Measurements from ENCODE around the gene EPHA1.

EPHA1 gene

DNA sequence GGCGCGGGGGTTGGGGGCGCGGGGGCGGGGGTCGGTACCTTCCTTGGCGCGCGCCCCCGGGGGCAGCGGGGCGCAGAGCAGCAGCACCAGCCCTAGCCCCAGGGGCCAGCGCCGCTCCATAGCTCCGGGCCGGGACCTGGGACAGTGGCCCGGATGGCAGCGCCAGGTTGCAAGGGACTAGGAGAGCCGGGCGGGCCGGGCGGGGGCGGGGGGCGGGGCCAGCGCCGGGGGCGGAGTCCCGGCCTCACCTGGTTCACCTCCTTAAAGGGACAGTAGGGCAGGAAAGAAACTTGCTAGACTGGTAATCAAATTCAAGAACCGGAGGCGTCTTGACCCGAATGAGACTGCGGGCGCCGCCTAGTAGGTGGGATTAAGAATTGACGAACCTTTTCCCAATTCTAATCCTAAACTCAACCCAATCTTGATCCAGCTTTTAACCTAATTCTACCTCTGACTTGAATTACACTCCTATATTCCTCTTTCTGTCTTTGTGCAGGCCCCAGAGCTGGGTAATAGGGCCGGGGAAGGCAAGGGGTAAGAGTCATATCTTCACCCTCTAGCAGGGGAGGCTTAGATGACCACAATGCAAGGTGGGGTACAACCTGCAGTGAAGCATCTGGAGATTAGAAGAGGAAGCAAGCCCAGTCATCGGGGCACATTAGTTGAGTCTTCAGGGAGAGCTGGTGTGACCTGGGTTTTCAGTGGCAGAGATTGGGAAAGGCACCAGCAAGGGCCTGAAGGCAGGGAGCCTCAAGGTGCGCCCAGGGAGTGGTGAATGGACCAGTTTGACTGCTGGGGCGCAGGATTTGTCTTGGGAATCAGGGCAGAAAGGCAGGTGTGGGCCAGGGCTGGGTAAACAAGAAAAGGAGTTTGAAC lies at the start of gene EPHA1:
Gene EPHA1, minus strand, starts transcription at position 171 of the 876 bp plus-strand sequence. Its CDS starts 51 bp downstream, at position 120.
- no peak for TF ChIP-seq POLR2A (IDR thresholded peaks at IDR 0.05; ENCODE audit: low read depth, low read length)
- FAIRE-seq, result no peak
- no peak for DNase-seq (ENCODE audit: insufficient read length, low spot score)

DNA sequence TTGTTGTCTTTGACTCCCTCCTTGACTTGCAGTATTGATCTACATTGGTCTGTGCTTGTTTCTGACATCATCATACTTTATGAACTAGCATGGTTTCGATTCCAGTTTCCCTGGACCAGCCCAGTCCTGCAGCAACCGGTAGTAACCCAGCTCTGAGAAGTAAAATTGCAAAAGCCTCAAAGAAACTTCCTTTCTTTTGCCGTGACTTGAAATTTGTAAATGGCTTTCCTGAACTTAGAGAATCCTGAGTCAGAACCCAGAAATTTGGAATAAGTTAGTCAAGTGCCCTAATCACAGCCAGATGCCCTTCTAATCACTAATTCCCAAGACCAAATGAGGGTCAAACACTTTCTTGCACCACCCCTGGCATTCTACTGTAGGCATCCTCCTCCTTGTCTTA lies 49.6 kb upstream of the EPHA1 start:
- FAIRE-seq (no peak), DNase-seq (ENCODE audit: insufficient read length, low spot score) (no peak)
- TF ChIP-seq POLR2A (IDR thresholded peaks at IDR 0.05; ENCODE audit: low read depth, low read length), result no peak

DNA sequence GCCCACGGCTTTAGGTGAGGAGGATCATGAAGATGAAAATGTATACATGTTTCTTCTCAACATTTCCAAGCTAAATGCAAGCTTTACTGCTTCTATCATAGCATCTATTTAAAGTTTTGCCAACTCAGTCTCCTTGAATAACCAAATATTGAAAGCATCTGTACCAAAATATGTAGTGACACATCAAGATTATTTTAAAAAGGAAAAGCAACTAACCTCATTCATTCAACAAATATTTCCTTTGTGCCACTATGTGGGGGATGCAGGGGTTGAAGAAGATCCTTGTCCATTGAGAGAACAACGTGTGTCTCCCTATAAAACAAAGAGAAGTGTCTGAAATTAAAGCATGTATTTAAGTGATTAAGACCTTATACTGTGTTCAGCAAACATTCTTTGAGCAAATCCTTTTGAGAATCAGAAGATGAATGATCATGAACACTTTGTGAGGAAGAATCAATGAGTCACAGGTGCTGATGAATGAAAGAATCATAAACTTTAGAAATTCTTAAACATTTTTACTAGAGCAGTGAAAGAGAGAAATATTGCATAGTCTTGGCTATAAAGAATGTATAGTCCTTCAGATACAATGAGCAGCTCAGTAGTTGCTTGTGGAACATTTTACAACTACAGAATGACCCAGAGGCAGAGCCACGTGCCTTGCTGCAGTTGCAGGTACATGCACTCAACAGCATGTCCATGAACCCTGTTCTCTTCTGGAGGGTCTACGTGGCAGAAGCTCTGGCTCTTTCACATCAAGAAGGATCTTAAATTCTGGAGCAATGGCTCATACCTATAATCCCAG lies 48.5 kb upstream of the EPHA1 start:
- FAIRE-seq, result no peak
- no peak for TF ChIP-seq POLR2A (IDR thresholded peaks at IDR 0.05; ENCODE audit: low read depth, low read length)

GRCh38 chr7:143455942-143456341 lies 47.3 kb upstream of the EPHA1 start:
- DNase-seq (ENCODE audit: insufficient read length, low spot score) (no peak), FAIRE-seq (no peak)
- TF ChIP-seq POLR2A (IDR thresholded peaks at IDR 0.05; ENCODE audit: low read depth, low read length), result no peak

More for the DNA sequence above, 48.5 kb upstream of the EPHA1 start:
- no peak for DNase-seq (ENCODE audit: insufficient read length, low spot score)

GRCh38 chr7:143455491-143455890 lies 46.8 kb upstream of the EPHA1 start:
- DNase-seq (ENCODE audit: insufficient read length, low spot score) (no peak), FAIRE-seq (no peak)
- TF ChIP-seq POLR2A (IDR thresholded peaks at IDR 0.05; ENCODE audit: low read depth, low read length), result no peak

DNA sequence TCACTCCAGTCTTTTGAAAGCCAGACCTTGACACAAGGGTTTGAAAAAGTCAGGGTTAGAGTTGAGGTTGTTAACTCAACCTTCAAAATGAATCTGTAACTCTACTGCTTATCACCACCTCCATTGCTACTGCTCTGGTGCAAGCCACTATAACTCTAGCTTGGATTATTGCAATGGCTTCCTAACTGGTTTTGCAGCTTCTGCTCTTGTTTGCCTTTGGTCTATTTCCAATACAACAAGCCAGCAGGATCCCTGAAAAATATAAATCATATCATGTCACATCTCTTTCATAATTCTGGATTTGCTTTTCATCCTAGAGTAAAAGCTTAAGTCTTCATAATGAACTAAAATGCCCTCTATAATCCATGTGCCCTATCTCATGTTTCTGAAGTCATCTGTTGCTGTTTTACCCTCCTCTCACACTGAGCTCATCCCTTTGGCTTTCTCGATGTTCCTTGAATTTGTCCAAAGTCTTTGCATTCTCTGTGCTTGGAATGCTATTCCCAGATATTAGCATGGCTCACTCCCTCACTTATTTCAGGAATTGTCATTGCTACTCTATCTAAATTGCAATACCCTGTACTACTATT lies 45.5 kb upstream of the EPHA1 start:
- no peak for FAIRE-seq
- no peak for TF ChIP-seq POLR2A (IDR thresholded peaks at IDR 0.05; ENCODE audit: low read depth, low read length)
- DNase-seq (ENCODE audit: insufficient read length, low spot score), result no peak

- DNase-seq (ENCODE audit: insufficient read length, low spot score) (no peak), FAIRE-seq (no peak)
- no peak for TF ChIP-seq POLR2A (IDR thresholded peaks at IDR 0.05; ENCODE audit: low read depth, low read length)
These were observed 43.8 kb upstream of the EPHA1 start for GRCh38 chr7:143452495-143452894.

DNA sequence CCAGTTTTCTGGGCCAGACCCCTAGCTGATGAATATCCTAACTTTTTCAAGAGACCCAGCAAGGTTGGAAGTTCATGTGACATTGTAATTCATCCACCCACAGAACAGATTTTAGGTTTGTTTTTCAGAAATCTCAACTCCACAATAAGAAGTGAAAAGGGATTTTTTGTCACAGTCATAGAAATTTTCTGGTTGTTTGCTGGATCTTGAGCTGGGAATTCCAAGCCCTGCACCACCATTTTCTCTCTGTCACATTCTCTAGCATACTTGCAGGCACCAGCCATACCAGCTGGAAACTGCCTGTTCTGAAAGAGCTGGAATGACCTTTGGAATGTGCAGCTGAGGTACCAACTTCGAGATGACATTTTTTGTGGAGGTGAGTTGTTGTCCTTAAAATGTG lies 43.1 kb upstream of the EPHA1 start:
- FAIRE-seq (no peak), DNase-seq (ENCODE audit: insufficient read length, low spot score) (no peak)
- TF ChIP-seq POLR2A (IDR thresholded peaks at IDR 0.05; ENCODE audit: low read depth, low read length), result no peak

DNA sequence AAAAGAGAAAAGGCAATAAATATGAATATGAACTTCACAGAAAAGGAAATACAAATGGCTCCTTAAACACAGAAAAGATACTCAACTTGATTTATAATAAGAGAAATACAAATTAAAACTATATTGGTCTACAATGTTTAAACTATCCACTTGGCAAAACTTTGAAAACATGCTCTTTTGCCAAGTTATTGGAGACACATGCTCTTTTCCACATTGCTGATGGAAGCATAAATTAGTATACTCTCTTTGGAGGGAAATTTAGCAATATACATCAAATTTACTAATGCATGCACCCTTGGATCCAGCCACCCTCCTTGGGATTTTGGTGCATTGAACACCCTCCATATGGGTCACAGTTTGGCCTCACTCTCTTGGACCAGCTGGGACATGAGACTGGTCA lies 42.5 kb upstream of the EPHA1 start:
- FAIRE-seq, result no peak
- no peak for TF ChIP-seq POLR2A (IDR thresholded peaks at IDR 0.05; ENCODE audit: low read depth, low read length)
- no peak for DNase-seq (ENCODE audit: insufficient read length, low spot score)

DNA sequence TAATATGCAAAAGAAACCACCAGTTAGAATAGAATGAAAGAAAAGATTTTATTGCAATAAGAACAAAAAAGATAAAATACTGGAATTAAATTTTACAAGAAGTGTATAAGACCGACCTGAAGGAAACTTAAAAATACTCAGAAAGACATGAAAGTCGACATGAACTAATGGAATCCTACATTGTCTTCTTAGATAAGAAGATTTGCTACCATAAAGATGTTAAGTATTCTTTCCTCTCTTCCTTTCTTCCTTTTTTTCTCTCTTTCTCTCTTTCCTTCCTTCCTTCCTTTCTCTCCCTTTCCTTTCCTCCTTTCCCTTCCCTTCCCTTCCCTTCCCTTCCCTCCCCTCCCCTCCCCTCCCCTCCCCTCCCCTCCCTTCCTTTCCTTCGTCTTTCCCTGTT lies 41.1 kb upstream of the EPHA1 start:
- TF ChIP-seq POLR2A (IDR thresholded peaks at IDR 0.05; ENCODE audit: low read depth, low read length), result no peak
- FAIRE-seq (no peak), DNase-seq (ENCODE audit: insufficient read length, low spot score) (no peak)

GRCh38 chr7:143448429-143448828 lies 39.8 kb upstream of the EPHA1 start:
- TF ChIP-seq POLR2A (IDR thresholded peaks at IDR 0.05; ENCODE audit: low read depth, low read length), result no peak
- DNase-seq (ENCODE audit: insufficient read length, low spot score) (no peak), FAIRE-seq (no peak)

DNA sequence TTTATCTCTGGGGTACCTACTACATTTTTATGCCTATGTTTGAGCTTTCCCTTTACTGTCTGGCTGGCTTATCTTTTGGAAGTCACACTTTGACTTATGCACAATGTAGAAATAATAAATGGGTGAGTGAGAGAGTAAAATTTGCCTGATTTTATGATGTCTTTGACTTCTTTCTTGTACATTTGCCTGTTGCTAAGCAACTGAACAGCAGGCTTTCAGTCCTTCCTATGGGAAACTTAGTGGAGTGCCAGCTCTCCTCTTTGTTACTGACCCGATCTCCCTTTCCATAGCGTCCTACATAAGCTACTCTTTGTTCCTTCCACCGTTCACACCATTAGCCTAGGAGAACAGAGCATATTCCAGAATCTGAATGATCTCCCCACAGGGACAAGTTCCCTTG lies 38.8 kb upstream of the EPHA1 start:
- no peak for TF ChIP-seq POLR2A (IDR thresholded peaks at IDR 0.05; ENCODE audit: low read depth, low read length)
- DNase-seq (ENCODE audit: insufficient read length, low spot score) (no peak), FAIRE-seq (no peak)

DNA sequence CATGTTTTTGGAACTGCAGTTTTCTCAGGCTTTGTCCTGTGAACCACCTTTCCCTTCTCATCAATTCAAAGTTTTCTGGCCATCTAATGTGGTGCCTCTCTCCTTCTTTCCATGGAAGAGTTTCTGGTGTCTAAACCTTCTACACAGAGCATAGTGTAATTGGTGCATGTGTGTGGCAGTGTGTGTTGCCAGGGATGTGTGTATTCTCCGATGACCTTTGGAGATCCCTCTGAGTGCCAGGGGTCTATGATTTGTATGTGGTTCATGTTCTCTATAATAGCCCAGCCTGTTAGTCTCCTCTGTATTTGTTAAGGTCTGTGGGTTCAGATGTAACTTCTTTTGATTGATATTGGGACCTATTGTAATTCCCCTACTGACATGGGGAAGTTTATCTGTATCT lies 36.1 kb upstream of the EPHA1 start:
- FAIRE-seq, result no peak
- no peak for TF ChIP-seq POLR2A (IDR thresholded peaks at IDR 0.05; ENCODE audit: low read depth, low read length)
- DNase-seq (ENCODE audit: insufficient read length, low spot score), result no peak

DNA sequence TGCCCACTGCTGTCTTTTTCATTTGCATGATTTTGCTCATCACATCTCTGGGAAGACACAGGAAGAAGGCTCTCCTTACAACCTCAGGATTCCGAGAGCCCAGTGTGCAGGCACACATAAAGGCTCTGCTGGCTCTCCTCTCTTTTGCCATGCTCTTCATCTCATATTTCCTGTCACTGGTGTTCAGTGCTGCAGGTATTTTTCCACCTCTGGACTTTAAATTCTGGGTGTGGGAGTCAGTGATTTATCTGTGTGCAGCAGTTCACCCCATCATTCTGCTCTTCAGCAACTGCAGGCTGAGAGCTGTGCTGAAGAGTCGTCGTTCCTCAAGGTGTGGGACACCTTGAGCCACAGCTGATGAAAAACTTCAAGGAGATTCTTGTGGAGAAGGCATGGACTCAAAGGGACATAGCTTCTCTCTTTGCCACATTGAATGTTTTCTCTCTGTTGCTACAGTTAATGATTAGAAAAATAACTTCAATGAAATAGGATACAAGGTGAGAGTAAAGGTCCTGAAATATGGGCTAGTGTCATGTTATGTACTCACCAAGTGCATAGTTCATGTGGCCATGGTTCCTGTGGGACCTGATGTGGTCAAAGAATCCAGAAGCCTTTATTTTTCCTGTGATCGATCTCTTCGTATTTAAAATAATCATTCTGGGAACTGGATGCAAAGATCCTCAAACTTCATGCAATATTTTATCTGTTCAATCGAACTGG lies 35.6 kb upstream of the EPHA1 start:
- FAIRE-seq (no peak), DNase-seq (ENCODE audit: insufficient read length, low spot score) (no peak)
- no peak for TF ChIP-seq POLR2A (IDR thresholded peaks at IDR 0.05; ENCODE audit: low read depth, low read length)

Measured in H54 (cell line).